Endothelial cell of umbilical vein (primary cell): ENCODE measurements around the gene ROBO4. TPM values are rescaled to one million over a fixed set of nuclear protein-coding genes. Genes with fewer than 3 reads are reported as not detected.
A peak's percentile ranks its signal among the peaks of the same experiment; 100 is the strongest.

Source experiments
- BruUV-seq: library from RNA; stranded (reverse); fragments of 400-500 nt; replicated peaks from 2 replicates; lab custom pipeline; 2021; lab: Mats Ljungman, UMichigan
- CTCF ChIA-PET: fragments of 300-600, 350-600 bp; sonication (Branson Sonifier 250); formaldehyde crosslinking; loops from one replicate; lab custom pipeline; 2021; ENCODE audit warnings: antibody characterized with exemption, inconsistent platforms; lab: Charles Lee
- POLR2A ChIA-PET: fragments of 300-600, 350-600 bp; sonication (Branson Sonifier 250); formaldehyde crosslinking; loops from one replicate; lab custom pipeline; 2021; ENCODE audit warnings: antibody characterized with exemption, inconsistent platforms; lab: Charles Lee
- DNase-seq: peaks from one replicate; pipeline ENCODE4 v3.0.0-alpha.2; 2011; ENCODE audit warnings: low read depth, low spot score
- FAIRE-seq: peaks from 2 replicates; lab custom pipeline; 2011; peaks lifted over from hg19 to GRCh38; lab: Jason Lieb, UNC
- H2AFZ ChIP-seq: 2 replicates; pipeline ENCODE4 v1.6.0; 2012; ENCODE audit warnings: low read depth, low read length, control low read depth, inconsistent platforms
- H3K27ac ChIP-seq: 2 replicates; pipeline ENCODE4 v1.5.1; 2011; ENCODE audit warnings: low read depth, mild to moderate bottlenecking, control low read depth, low read length, moderate library complexity; ENCODE audit not compliant: insufficient read depth
- H3K27me3 ChIP-seq, 2 experiments: 2 replicates each; pipeline versions ENCODE4 v1.6.0 to v1.6.1; 2011; ENCODE audit warnings: low read length in 2 of 2, mixed read lengths in 1 of 2; ENCODE audit not compliant: control insufficient read depth in 2 of 2, insufficient read depth in 2 of 2
- H3K36me3 ChIP-seq, 2 experiments: 2 replicates in 1 of 2; 3 replicates in 1 of 2; pipeline ENCODE4 v1.5.1; 2011; ENCODE audit warnings: low read length in 2 of 2, mild to moderate bottlenecking in 1 of 2, moderate library complexity in 1 of 2; ENCODE audit not compliant: control insufficient read depth in 2 of 2, insufficient read depth in 2 of 2; ENCODE audit errors: extremely low read depth in 1 of 2
- H3K4me1 ChIP-seq: 3 replicates; pipeline ENCODE4 v1.5.1; 2011; ENCODE audit warnings: mild to moderate bottlenecking, low read length; ENCODE audit not compliant: control insufficient read depth, insufficient read depth; ENCODE audit errors: extremely low read depth
- H3K4me2 ChIP-seq: 2 replicates; pipeline ENCODE4 v1.6.1; 2011; ENCODE audit warnings: low read length, control low read depth, mixed read lengths; ENCODE audit not compliant: insufficient read depth
- H3K4me3 ChIP-seq, 3 experiments: fragments of 200-600 bp in 1 of 3; sonication (generic), shearing (Covaris generic) in 1 of 3; replicated peaks in 1 of 3; 2 replicates each; pipeline ENCODE4 v1.5.1; 2011 to 2016; ENCODE audit warnings: control low read depth in 3 of 3, low read length in 3 of 3, mild to moderate bottlenecking in 2 of 3, inconsistent platforms in 1 of 3, low read depth in 1 of 3, moderate library complexity in 1 of 3; ENCODE audit not compliant: insufficient read depth in 1 of 3
- H3K79me2 ChIP-seq: 2 replicates; pipeline ENCODE4 v1.6.0; 2012; ENCODE audit warnings: low read length, inconsistent platforms; ENCODE audit not compliant: control insufficient read depth, insufficient read depth
- H3K9ac ChIP-seq: replicated peaks from 2 replicates; pipeline ENCODE3; 2011; ENCODE audit warnings: low read length, control low read depth; ENCODE audit not compliant: insufficient read depth; ENCODE audit errors: extremely low read depth
- H3K9me1 ChIP-seq: replicated peaks from 3 replicates; pipeline ENCODE4 v1.6.0; 2011; ENCODE audit warnings: mild to moderate bottlenecking, low read length; ENCODE audit not compliant: control insufficient read depth, insufficient read depth; ENCODE audit errors: extremely low read depth
- H3K9me3 ChIP-seq: replicated peaks from 2 replicates; pipeline ENCODE4 v1.5.1; 2012; ENCODE audit warnings: low read length, inconsistent platforms; ENCODE audit not compliant: control insufficient read depth, insufficient read depth
- H4K20me1 ChIP-seq: replicated peaks from 2 replicates; pipeline ENCODE3; 2011; ENCODE audit warnings: mild to moderate bottlenecking, low read length; ENCODE audit not compliant: control insufficient read depth, insufficient read depth; ENCODE audit errors: extremely low read depth
- CTCF ChIP-seq, 2 donors: IDR thresholded peaks; 1 replicate in 1 of 2; 2 replicates in 1 of 2; pipeline ENCODE4 v1.5.1; 2011; ENCODE audit warnings: low read length in 2 of 2, mild to moderate bottlenecking in 2 of 2, moderate library complexity in 2 of 2, control low read depth in 1 of 2, inconsistent platforms in 1 of 2, low read depth in 1 of 2; ENCODE audit not compliant: insufficient read depth in 1 of 2; ENCODE audit errors: extremely low read depth in 1 of 2
- FOS ChIP-seq: IDR thresholded peaks from 2 replicates; pipeline ENCODE4 v1.6.1; 2011; ENCODE audit warnings: mild to moderate bottlenecking, low read length, moderate library complexity, borderline replicate concordance; ENCODE audit not compliant: insufficient read depth
- JUN ChIP-seq: IDR thresholded peaks from 2 replicates; pipeline ENCODE4 v1.6.1; 2011; ENCODE audit warnings: borderline replicate concordance, low read depth; ENCODE audit not compliant: insufficient read length, insufficient read depth
- MYC ChIP-seq: IDR thresholded peaks from one replicate; pipeline ENCODE4 v1.6.1; 2011; ENCODE audit warnings: mild to moderate bottlenecking, low read depth, low read length
- POLR2A ChIP-seq: IDR thresholded peaks from 2 replicates; pipeline ENCODE4 v1.6.1; 2012; ENCODE audit warnings: low read depth, mild to moderate bottlenecking, control low read depth, low read length
- POLR2AphosphoS5 ChIP-seq: IDR thresholded peaks from 2 replicates; pipeline ENCODE4 v1.6.1; 2012; ENCODE audit warnings: low read depth, mild to moderate bottlenecking, control low read depth, low read length, moderate library complexity; ENCODE audit not compliant: insufficient read depth
- dilution Hi-C: fragments of 300-500 bp; cut with MboI; formaldehyde crosslinking; loops from one replicate; pipeline ENCODE4 v1.15.0; 2019; ENCODE audit warnings: low sequenced_read_pairs; ENCODE audit not compliant: extremely low pct_ligation_motif_present
- intact Hi-C: fragments of 100-400 bp; cut with micrococcal nuclease; formaldehyde crosslinking; loops from one replicate; pipeline ENCODE4 v1.10.0; 2022
- polyA plus RNA-seq, 4 experiments: library from polyadenylated mRNA; depleted of rRNA in 3 of 4; stranded (reverse) in 3 of 4; unstranded in 1 of 4; fragments of >200 nt; gene quantifications; 2 replicates each; pipeline versions ENCODE4 v1.2.1 to v1.2.3, GENCODE V29; 2011 to 2012; ENCODE audit warnings: missing spikeins in 1 of 4
- total RNA-seq: library from RNA; stranded (reverse); gene quantifications from 2 replicates; pipeline ENCODE4 v1.2.3, GENCODE V29; 2021

ROBO4 gene
- total and polyA plus RNA-seq, 2 donors (not counting 3 experiments of a cell fraction or from before 2014, with no cell fraction given), result 260 to 474 TPM

- H3K9ac ChIP-seq, result no peak overlapping the region
- ChIA-PET CTCF (interaction anchor here (0.6 to 1.4 kb wide), 4 partner anchors 14 to 452 kb away, joined by 3 to 4 read pairs (median 4); partner anchors contain the start of gene CCDC15), POLR2A (no interaction called here)
- no peaks in the 10 kb centered on the region for H4K20me1 ChIP-seq
- no peak overlapping the region for H3K4me3 ChIP-seq
- H3K27ac ChIP-seq, result no peak overlapping the region
- TF ChIP-seq MYC (no peak), FOS (peak; percentile 44)
- BruUV-seq, result no TSS peak
- H3K27me3 ChIP-seq, result no peaks in the 10 kb centered on the region
- dilution Hi-C loops, result no loop called here
- H3K4me1 ChIP-seq, result peaks cover 47% of the 10 kb centered on the region
- FAIRE-seq, result no peak
- no peaks in the 10 kb centered on the region for H3K36me3 ChIP-seq
- peaks cover 8% of the 10 kb centered on the region for H3K79me2 ChIP-seq
- H3K9me1 ChIP-seq, result no peaks in the 10 kb centered on the region
- no peak overlapping the region for H2AFZ ChIP-seq
- no peak overlapping the region for H3K4me2 ChIP-seq
- H3K9me3 ChIP-seq, result no peaks in the 10 kb centered on the region
- no peak for DNase-seq
- intact Hi-C loops, result no loop called here
Measured at GRCh38 chr11:124902616-124903015, 5.0 kb upstream of the ROBO4 start.

DNA sequence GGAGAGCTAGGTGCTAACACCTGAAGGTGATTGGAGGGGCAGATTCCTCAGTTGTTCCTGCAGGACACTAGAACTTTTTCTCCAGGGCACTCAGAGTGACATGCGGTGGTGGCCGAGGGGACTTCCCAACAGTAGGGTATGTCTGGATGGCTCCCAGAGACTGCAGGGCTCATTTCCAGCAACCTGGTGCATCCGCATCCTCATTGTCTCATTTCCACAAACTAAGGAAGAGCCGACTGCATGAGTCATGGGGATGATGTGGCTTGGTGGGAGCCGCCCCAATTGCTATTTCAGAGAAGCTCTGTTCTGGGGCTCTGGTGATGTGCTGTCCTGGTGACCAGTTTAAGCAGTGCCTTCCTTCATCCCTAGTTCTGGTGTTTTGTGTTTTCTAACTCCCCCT lies 2.8 kb upstream of the ROBO4 start:
- Histone ChIP-seq H4K20me1 (no peaks in the 10 kb centered on the region), H3K79me2 (peaks cover 30% of the 10 kb centered on the region), H3K4me2 (peak overlapping the region; percentile 78), H2AFZ (no peak overlapping the region), H3K27ac (peak overlapping the region; percentile 95), H3K4me1 (peaks cover 51% of the 10 kb centered on the region), H3K9me1 (no peaks in the 10 kb centered on the region), H3K9ac (peak overlapping the region; percentile 88), H3K4me3 (peak overlapping the region in 1 of 3 experiments; percentile 41), H3K36me3 (no peaks in the 10 kb centered on the region), H3K27me3 (no peaks in the 10 kb centered on the region), H3K9me3 (no peaks in the 10 kb centered on the region)
- BruUV-seq, result no TSS peak
- DNase-seq, result peak; percentile 75
- ChIA-PET POLR2A (interaction anchor here (1.3 to 4.2 kb wide), 3 partner anchors 16 to 53 kb away, joined by 5 to 39 read pairs (median 36); partner anchors contain the start of gene CCDC15), CTCF (interaction anchor here (0.8 to 5.7 kb wide), 10 partner anchors 13 to 529 kb away, joined by 3 to 70 read pairs (median 5); partner anchors contain the start of genes CCDC15, HEPACAM and HEPN1)
- dilution Hi-C loops, result no loop called here
- FAIRE-seq, result peak; percentile 100
- TF ChIP-seq JUN, result peak; percentile 90
- TF ChIP-seq CTCF (IDR thresholded peaks at IDR 0.05; ENCODE audit: extremely low read depth in 1 of 2, insufficient read depth in 1 of 2, low read depth in 1 of 2, low read length in 2 of 2), result no peak
- TF ChIP-seq MYC, result no peak
- TF ChIP-seq POLR2A, result peak; percentile 67
- peak; percentile 97 for TF ChIP-seq FOS
- peak; percentile 94 for TF ChIP-seq POLR2AphosphoS5
- intact Hi-C loops, result no loop called here
